SK-N-SH (cell line): ENCODE data around the gene BLZF1.

Source experiments
- EP300 ChIP-seq, 2 experiments: IDR thresholded peaks; 2 replicates each; pipeline versions ENCODE4 v1.4.0 to v1.6.1; 2012; ENCODE audit warnings: borderline replicate concordance in 1 of 2, low read depth in 1 of 2, low read length in 1 of 2
- EZH2phosphoT487 ChIP-seq: fragments of 200-600 bp; sonication (generic); IDR thresholded peaks from 2 replicates; pipeline ENCODE4 v1.6.1; 2017; ENCODE audit warnings: low read depth, mixed run types, mild to moderate bottlenecking, antibody characterized with exemption, moderate library complexity, borderline replicate concordance
- POLR2AphosphoS5 ChIP-seq: IDR thresholded peaks from 2 replicates; pipeline ENCODE4 v1.6.1; 2012; ENCODE audit warnings: low read depth, low read length
- RAD21 ChIP-seq: IDR thresholded peaks from 2 replicates; pipeline ENCODE4 v1.6.1; 2012; ENCODE audit warnings: mild to moderate bottlenecking, low read length
- SIN3A ChIP-seq: IDR thresholded peaks from 2 replicates; pipeline ENCODE4 v1.6.1; 2012; ENCODE audit warnings: low read depth, mild to moderate bottlenecking, low read length, moderate library complexity, borderline replicate concordance
- TF ChIP-seq, protein P1 (sequence below): fragments of 200-600 bp; sonication (generic); IDR thresholded peaks from 2 replicates; pipeline ENCODE4 v1.6.1; 2017; ENCODE audit warnings: antibody characterized with exemption, mild to moderate bottlenecking, moderate library complexity
- TF ChIP-seq, protein P2 (sequence below): IDR thresholded peaks from 2 replicates; pipeline ENCODE4; 2012

DNA sequence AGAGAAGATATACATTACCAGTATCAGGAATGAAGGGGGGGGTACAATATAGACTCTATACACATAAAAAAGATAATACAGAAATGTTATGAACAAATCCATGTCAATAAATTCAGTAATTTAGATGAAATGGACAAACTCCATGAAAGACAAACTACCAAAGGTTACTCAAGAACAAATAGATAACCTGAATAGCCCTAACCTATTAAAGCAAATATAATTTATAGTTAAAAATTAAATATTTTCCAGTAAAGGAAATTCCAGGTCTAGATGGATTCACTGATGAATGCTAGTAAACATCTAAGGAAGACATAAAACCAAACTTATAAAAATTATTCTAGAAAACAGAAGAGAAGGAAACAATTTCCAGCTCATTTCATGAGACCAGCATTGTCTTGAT is 13.2 kb downstream of the BLZF1 start:
- TF ChIP-seq, protein P1, sequence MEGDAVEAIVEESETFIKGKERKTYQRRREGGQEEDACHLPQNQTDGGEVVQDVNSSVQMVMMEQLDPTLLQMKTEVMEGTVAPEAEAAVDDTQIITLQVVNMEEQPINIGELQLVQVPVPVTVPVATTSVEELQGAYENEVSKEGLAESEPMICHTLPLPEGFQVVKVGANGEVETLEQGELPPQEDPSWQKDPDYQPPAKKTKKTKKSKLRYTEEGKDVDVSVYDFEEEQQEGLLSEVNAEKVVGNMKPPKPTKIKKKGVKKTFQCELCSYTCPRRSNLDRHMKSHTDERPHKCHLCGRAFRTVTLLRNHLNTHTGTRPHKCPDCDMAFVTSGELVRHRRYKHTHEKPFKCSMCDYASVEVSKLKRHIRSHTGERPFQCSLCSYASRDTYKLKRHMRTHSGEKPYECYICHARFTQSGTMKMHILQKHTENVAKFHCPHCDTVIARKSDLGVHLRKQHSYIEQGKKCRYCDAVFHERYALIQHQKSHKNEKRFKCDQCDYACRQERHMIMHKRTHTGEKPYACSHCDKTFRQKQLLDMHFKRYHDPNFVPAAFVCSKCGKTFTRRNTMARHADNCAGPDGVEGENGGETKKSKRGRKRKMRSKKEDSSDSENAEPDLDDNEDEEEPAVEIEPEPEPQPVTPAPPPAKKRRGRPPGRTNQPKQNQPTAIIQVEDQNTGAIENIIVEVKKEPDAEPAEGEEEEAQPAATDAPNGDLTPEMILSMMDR: no peak
- no peak for TF ChIP-seq SIN3A
- no peak for TF ChIP-seq RAD21
- TF ChIP-seq EZH2phosphoT487: no peak
- TF ChIP-seq, protein P2, sequence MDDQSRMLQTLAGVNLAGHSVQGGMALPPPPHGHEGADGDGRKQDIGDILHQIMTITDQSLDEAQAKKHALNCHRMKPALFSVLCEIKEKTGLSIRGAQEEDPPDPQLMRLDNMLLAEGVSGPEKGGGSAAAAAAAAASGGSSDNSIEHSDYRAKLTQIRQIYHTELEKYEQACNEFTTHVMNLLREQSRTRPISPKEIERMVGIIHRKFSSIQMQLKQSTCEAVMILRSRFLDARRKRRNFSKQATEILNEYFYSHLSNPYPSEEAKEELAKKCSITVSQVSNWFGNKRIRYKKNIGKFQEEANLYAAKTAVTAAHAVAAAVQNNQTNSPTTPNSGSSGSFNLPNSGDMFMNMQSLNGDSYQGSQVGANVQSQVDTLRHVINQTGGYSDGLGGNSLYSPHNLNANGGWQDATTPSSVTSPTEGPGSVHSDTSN: no peak
- TF ChIP-seq EP300 (IDR thresholded peaks at IDR 0.05; ENCODE audit: borderline replicate concordance in 1 of 2, low read depth in 1 of 2, low read length in 1 of 2): no peak
- no peak for TF ChIP-seq POLR2AphosphoS5
